ENCODE results near the gene GPR12.

- TF ChIP-seq EZH2phosphoT487 (IDR thresholded peaks at IDR 0.05; ENCODE audit: low read length) (no peak), CTCF (IDR thresholded peaks at IDR 0.05; ENCODE audit: low read length) (no peak), EZH2 (optimal IDR thresholded peaks at IDR 0.05; ENCODE audit: low read depth, low read length) (no peak)
Observed at GRCh38 chr13:26727633-26728032, 33.0 kb downstream of the GPR12 start.

Data from MM.1S (cell line).